Ishikawa (cell line): ENCODE data around the gene DVL3.

Experiments
- CEBPB ChIP-seq: IDR thresholded peaks from 2 replicates; pipeline ENCODE4 v1.6.1; 2012
- CREB1 ChIP-seq: IDR thresholded peaks from 2 replicates; pipeline ENCODE4 v1.6.1; 2012; ENCODE audit warnings: low read depth
- EGR1 ChIP-seq: IDR thresholded peaks from 2 replicates; pipeline ENCODE4 v1.6.1; 2012
- EP300 ChIP-seq: IDR thresholded peaks from 2 replicates; pipeline ENCODE4 v1.6.1; 2012; ENCODE audit warnings: borderline replicate concordance
- FOXM1 ChIP-seq: IDR thresholded peaks from 2 replicates; pipeline ENCODE4 v1.6.1; 2012; ENCODE audit warnings: low read depth, borderline replicate concordance
- MAX ChIP-seq: IDR thresholded peaks from 2 replicates; pipeline ENCODE4 v1.6.1; 2012
- NFIC ChIP-seq: IDR thresholded peaks from 2 replicates; pipeline ENCODE4 v1.6.1; 2012
- RAD21 ChIP-seq: IDR thresholded peaks from 2 replicates; pipeline ENCODE4 v1.6.1; 2012; ENCODE audit warnings: low read depth
- REST ChIP-seq: IDR thresholded peaks from 2 replicates; pipeline ENCODE4 v1.6.1; 2012; ENCODE audit warnings: low read depth, mild to moderate bottlenecking
- TAF1 ChIP-seq: IDR thresholded peaks from 2 replicates; pipeline ENCODE4 v1.6.1; 2012; ENCODE audit warnings: low read depth, mild to moderate bottlenecking
- TCF12 ChIP-seq: IDR thresholded peaks from 2 replicates; pipeline ENCODE4 v1.6.1; 2012; ENCODE audit warnings: low read depth
- TEAD4 ChIP-seq: IDR thresholded peaks from 2 replicates; pipeline ENCODE4 v1.6.1; 2012
- USF1 ChIP-seq: IDR thresholded peaks from 2 replicates; pipeline ENCODE4 v1.6.1; 2012
- YY1 ChIP-seq: IDR thresholded peaks from 2 replicates; pipeline ENCODE4 v1.6.1; 2012; ENCODE audit warnings: low read depth
- ZBTB7A ChIP-seq: IDR thresholded peaks from 2 replicates; pipeline ENCODE4 v1.6.1; 2012; ENCODE audit warnings: low read depth

Gene DVL3

GRCh38 chr3:184185461-184186183 lies 30.4 kb downstream of the DVL3 start:
- TF ChIP-seq TCF12 (peak; percentile 70), TEAD4 (peak; percentile 12; the same call in 1 of the 2 replicates), FOXM1 (no peak), ZBTB7A (peak; percentile 33; the same call in 1 of the 2 replicates), USF1 (peak; percentile 89), MAX (peak; percentile 96)

GRCh38 chr3:184186184-184186901 lies 31.2 kb downstream of the DVL3 start, which contains the start of gene ABCF3:
Gene ABCF3, plus strand, starts transcription at chr3:184186199. Its CDS starts 9 bp downstream, at chr3:184186208.
- TF ChIP-seq TCF12 (no peak), ZBTB7A (0 out of 2 replicates have a peak, but pooled peaks have one; percentile 15), FOXM1 (no peak), EGR1 (no peak; the same call in 1 of the 2 replicates), TAF1 (peak; percentile 94), EP300 (0 out of 2 replicates have a peak, but pooled peaks have one; percentile 5), REST (no peak), YY1 (peak; percentile 97), MAX (no peak)

GRCh38 chr3:184186902-184187207 lies 31.7 kb downstream of the DVL3 start:
- TF ChIP-seq ZBTB7A, result no peak
- no peak for TF ChIP-seq TEAD4
- no peak for TF ChIP-seq TCF12
- no peak for TF ChIP-seq REST
- TF ChIP-seq CREB1, result no peak

- TF ChIP-seq MAX (no peak), FOXM1 (no peak), RAD21 (no peak), REST (no peak), TAF1 (no peak), NFIC (no peak), ZBTB7A (no peak), EGR1 (no peak), TEAD4 (no peak), USF1 (no peak), TCF12 (no peak), CEBPB (no peak), CREB1 (no peak), YY1 (no peak), EP300 (no peak)
These were observed 32.9 kb downstream of the DVL3 start for GRCh38 chr3:184188080-184188479.

- TF ChIP-seq FOXM1, result no peak
- TF ChIP-seq TEAD4, result no peak
- TF ChIP-seq CEBPB, result no peak
- TF ChIP-seq MAX, result no peak
- no peak for TF ChIP-seq USF1
- TF ChIP-seq TCF12, result no peak
- no peak for TF ChIP-seq YY1
- TF ChIP-seq NFIC, result no peak
- no peak for TF ChIP-seq TAF1
- TF ChIP-seq EGR1, result no peak
- no peak for TF ChIP-seq ZBTB7A
- no peak for TF ChIP-seq RAD21
- TF ChIP-seq CREB1, result no peak
- TF ChIP-seq REST, result no peak
- no peak for TF ChIP-seq EP300
These were observed 34.2 kb downstream of the DVL3 start for GRCh38 chr3:184189421-184189820.
